ENCODE data around the gene KRT6A.
"Not testable (repeated sequence)": the region's sequence is repeated elsewhere in the genome, so short reads cannot be mapped to it uniquely, and the experiment has no call there.

The KRT6A gene

GRCh38 chr12:52513736-52514135, 20.7 kb upstream of the KRT6A start:
- H3K4me3 ChIP-seq (ENCODE audit: low read length) = no peak overlapping the region
- no peak for DNase-seq (ENCODE audit: low read depth, low spot score)

- no peak overlapping the region for H3K4me3 ChIP-seq (ENCODE audit: low read length)
- DNase-seq (ENCODE audit: low read depth, low spot score) = no peak
These were observed 15.2 kb upstream of the KRT6A start for GRCh38 chr12:52508211-52508610.

GRCh38 chr12:52506858-52507715, 14.0 kb upstream of the KRT6A start:
- DNase-seq (ENCODE audit: low read depth, low spot score) = peak; percentile 48
- H3K4me3 ChIP-seq (ENCODE audit: low read length) = no peak overlapping the region

GRCh38 chr12:52502877-52503276, 9.8 kb upstream of the KRT6A start:
- no peak for DNase-seq (ENCODE audit: low read depth, low spot score)
- H3K4me3 ChIP-seq (ENCODE audit: low read length) = no peak overlapping the region

- no peak overlapping the region for H3K4me3 ChIP-seq (ENCODE audit: low read length)
- no peak for DNase-seq (ENCODE audit: low read depth, low spot score)
These were observed 8.4 kb upstream of the KRT6A start for GRCh38 chr12:52501490-52501889.

- H3K4me3 ChIP-seq (ENCODE audit: low read length); DNase-seq (ENCODE audit: low read depth, low spot score): not testable (repeated sequence)
These were observed 7.5 kb upstream of the KRT6A start for GRCh38 chr12:52500574-52500973.

- no peak for DNase-seq (ENCODE audit: low read depth, low spot score)
- no peak overlapping the region for H3K4me3 ChIP-seq (ENCODE audit: low read length)
These were observed 6.9 kb upstream of the KRT6A start for GRCh38 chr12:52499806-52500560.

- DNase-seq (ENCODE audit: low read depth, low spot score) = no peak
These were observed 5.9 kb upstream of the KRT6A start for GRCh38 chr12:52498946-52499345.

GRCh38 chr12:52497975-52498374, 4.9 kb upstream of the KRT6A start:
- DNase-seq (ENCODE audit: low read depth, low spot score) = no peak
- H3K4me3 ChIP-seq (ENCODE audit: low read length) = no peak overlapping the region

More at GRCh38 chr12:52498946-52499345, 5.9 kb upstream of the KRT6A start:
- no peak overlapping the region for H3K4me3 ChIP-seq (ENCODE audit: low read length)

GRCh38 chr12:52496590-52497071, 3.6 kb upstream of the KRT6A start:
- DNase-seq (ENCODE audit: low read depth, low spot score) = no peak
- H3K4me3 ChIP-seq (ENCODE audit: low read length) = no peak overlapping the region

GRCh38 chr12:52496054-52496453, 3.0 kb upstream of the KRT6A start:
- no peak for DNase-seq (ENCODE audit: low read depth, low spot score)
- no peak overlapping the region for H3K4me3 ChIP-seq (ENCODE audit: low read length)

- peak; percentile 8 for DNase-seq (ENCODE audit: low read depth, low spot score)
These were observed 2.3 kb upstream of the KRT6A start for GRCh38 chr12:52495389-52495788.

GRCh38 chr12:52494518-52494917, 1.5 kb upstream of the KRT6A start:
- no peak overlapping the region for H3K4me3 ChIP-seq (ENCODE audit: low read length)
- DNase-seq (ENCODE audit: low read depth, low spot score) = no peak

More at GRCh38 chr12:52495389-52495788, 2.3 kb upstream of the KRT6A start:
- no peak overlapping the region for H3K4me3 ChIP-seq (ENCODE audit: low read length)

- no peak for DNase-seq (ENCODE audit: low read depth, low spot score)
- H3K4me3 ChIP-seq (ENCODE audit: low read length) = no peak overlapping the region
These were observed 1.0 kb upstream of the KRT6A start for GRCh38 chr12:52494100-52494499.

- not testable (repeated sequence) for DNase-seq (ENCODE audit: low read depth, low spot score); H3K4me3 ChIP-seq (ENCODE audit: low read length)
These were observed 652 bp downstream of the KRT6A start for GRCh38 chr12:52492405-52492804.

- not testable (repeated sequence) for H3K4me3 ChIP-seq (ENCODE audit: low read length); DNase-seq (ENCODE audit: low read depth, low spot score)
These were observed 1.6 kb downstream of the KRT6A start for GRCh38 chr12:52491495-52491894.

GRCh38 chr12:52488736-52489135, 4.3 kb downstream of the KRT6A start:
- no peak for DNase-seq (ENCODE audit: low read depth, low spot score)
- H3K4me3 ChIP-seq (ENCODE audit: low read length) = no peak overlapping the region

- not testable (repeated sequence) for H3K4me3 ChIP-seq (ENCODE audit: low read length); DNase-seq (ENCODE audit: low read depth, low spot score)
These were observed 5.2 kb downstream of the KRT6A start for GRCh38 chr12:52487744-52488443.

GRCh38 chr12:52487211-52487610, 5.8 kb downstream of the KRT6A start:
- DNase-seq (ENCODE audit: low read depth, low spot score) = no peak
- no peak overlapping the region for H3K4me3 ChIP-seq (ENCODE audit: low read length)
